Endothelial cell of umbilical vein (primary cell): ENCODE results near the gene BSDC1. TPM values are rescaled to one million over a fixed set of nuclear protein-coding genes. Genes with fewer than 3 reads are reported as not detected.

ENCODE experiments used
- BruUV-seq: library from RNA; stranded (reverse); fragments of 400-500 nt; replicated peaks from 2 replicates; lab custom pipeline; 2021; lab: Mats Ljungman, UMichigan
- CTCF ChIA-PET: fragments of 300-600, 350-600 bp; sonication (Branson Sonifier 250); formaldehyde crosslinking; loops from one replicate; lab custom pipeline; 2021; ENCODE audit warnings: antibody characterized with exemption, inconsistent platforms; lab: Charles Lee
- POLR2A ChIA-PET: fragments of 300-600, 350-600 bp; sonication (Branson Sonifier 250); formaldehyde crosslinking; loops from one replicate; lab custom pipeline; 2021; ENCODE audit warnings: antibody characterized with exemption, inconsistent platforms; lab: Charles Lee
- DNase-seq: peaks from one replicate; pipeline ENCODE4 v3.0.0-alpha.2; 2011; ENCODE audit warnings: low read depth, low spot score
- FAIRE-seq: peaks from 2 replicates; lab custom pipeline; 2011; peaks lifted over from hg19 to GRCh38; lab: Jason Lieb, UNC
- H2AFZ ChIP-seq: 2 replicates; pipeline ENCODE4 v1.6.0; 2012; ENCODE audit warnings: low read depth, low read length, control low read depth, inconsistent platforms
- H3K27ac ChIP-seq: 2 replicates; pipeline ENCODE4 v1.5.1; 2011; ENCODE audit warnings: low read depth, mild to moderate bottlenecking, control low read depth, low read length, moderate library complexity; ENCODE audit not compliant: insufficient read depth
- H3K27me3 ChIP-seq, 2 experiments: 2 replicates each; pipeline versions ENCODE4 v1.6.0 to v1.6.1; 2011; ENCODE audit warnings: low read length in 2 of 2, mixed read lengths in 1 of 2; ENCODE audit not compliant: control insufficient read depth in 2 of 2, insufficient read depth in 2 of 2
- H3K36me3 ChIP-seq, 2 experiments: 2 replicates in 1 of 2; 3 replicates in 1 of 2; pipeline ENCODE4 v1.5.1; 2011; ENCODE audit warnings: low read length in 2 of 2, mild to moderate bottlenecking in 1 of 2, moderate library complexity in 1 of 2; ENCODE audit not compliant: control insufficient read depth in 2 of 2, insufficient read depth in 2 of 2; ENCODE audit errors: extremely low read depth in 1 of 2
- H3K4me1 ChIP-seq: 3 replicates; pipeline ENCODE4 v1.5.1; 2011; ENCODE audit warnings: mild to moderate bottlenecking, low read length; ENCODE audit not compliant: control insufficient read depth, insufficient read depth; ENCODE audit errors: extremely low read depth
- H3K4me2 ChIP-seq: 2 replicates; pipeline ENCODE4 v1.6.1; 2011; ENCODE audit warnings: low read length, control low read depth, mixed read lengths; ENCODE audit not compliant: insufficient read depth
- H3K4me3 ChIP-seq, 3 experiments: fragments of 200-600 bp in 1 of 3; sonication (generic), shearing (Covaris generic) in 1 of 3; replicated peaks in 1 of 3; 2 replicates each; pipeline ENCODE4 v1.5.1; 2011 to 2016; ENCODE audit warnings: control low read depth in 3 of 3, low read length in 3 of 3, mild to moderate bottlenecking in 2 of 3, inconsistent platforms in 1 of 3, low read depth in 1 of 3, moderate library complexity in 1 of 3; ENCODE audit not compliant: insufficient read depth in 1 of 3
- H3K79me2 ChIP-seq: 2 replicates; pipeline ENCODE4 v1.6.0; 2012; ENCODE audit warnings: low read length, inconsistent platforms; ENCODE audit not compliant: control insufficient read depth, insufficient read depth
- H3K9ac ChIP-seq: replicated peaks from 2 replicates; pipeline ENCODE3; 2011; ENCODE audit warnings: low read length, control low read depth; ENCODE audit not compliant: insufficient read depth; ENCODE audit errors: extremely low read depth
- H3K9me1 ChIP-seq: replicated peaks from 3 replicates; pipeline ENCODE4 v1.6.0; 2011; ENCODE audit warnings: mild to moderate bottlenecking, low read length; ENCODE audit not compliant: control insufficient read depth, insufficient read depth; ENCODE audit errors: extremely low read depth
- H3K9me3 ChIP-seq: replicated peaks from 2 replicates; pipeline ENCODE4 v1.5.1; 2012; ENCODE audit warnings: low read length, inconsistent platforms; ENCODE audit not compliant: control insufficient read depth, insufficient read depth
- H4K20me1 ChIP-seq: replicated peaks from 2 replicates; pipeline ENCODE3; 2011; ENCODE audit warnings: mild to moderate bottlenecking, low read length; ENCODE audit not compliant: control insufficient read depth, insufficient read depth; ENCODE audit errors: extremely low read depth
- EZH2 ChIP-seq: IDR thresholded peaks from 2 replicates; pipeline ENCODE4 v1.6.1; 2012; ENCODE audit warnings: borderline replicate concordance, low read depth, mild to moderate bottlenecking, moderate library complexity, low read length, inconsistent platforms; ENCODE audit not compliant: severe bottlenecking
- FOS ChIP-seq: IDR thresholded peaks from 2 replicates; pipeline ENCODE4 v1.6.1; 2011; ENCODE audit warnings: mild to moderate bottlenecking, low read length, moderate library complexity, borderline replicate concordance; ENCODE audit not compliant: insufficient read depth
- GATA2 ChIP-seq: IDR thresholded peaks from 2 replicates; pipeline ENCODE4 v1.7.0; 2011; ENCODE audit warnings: low read depth, mild to moderate bottlenecking, moderate library complexity, mixed read lengths, low read length; ENCODE audit not compliant: insufficient read length, insufficient read depth
- JUN ChIP-seq: IDR thresholded peaks from 2 replicates; pipeline ENCODE4 v1.6.1; 2011; ENCODE audit warnings: borderline replicate concordance, low read depth; ENCODE audit not compliant: insufficient read length, insufficient read depth
- MYC ChIP-seq: IDR thresholded peaks from one replicate; pipeline ENCODE4 v1.6.1; 2011; ENCODE audit warnings: mild to moderate bottlenecking, low read depth, low read length
- POLR2A ChIP-seq: IDR thresholded peaks from 2 replicates; pipeline ENCODE4 v1.6.1; 2012; ENCODE audit warnings: low read depth, mild to moderate bottlenecking, control low read depth, low read length
- POLR2AphosphoS5 ChIP-seq: IDR thresholded peaks from 2 replicates; pipeline ENCODE4 v1.6.1; 2012; ENCODE audit warnings: low read depth, mild to moderate bottlenecking, control low read depth, low read length, moderate library complexity; ENCODE audit not compliant: insufficient read depth
- dilution Hi-C: fragments of 300-500 bp; cut with MboI; formaldehyde crosslinking; loops from one replicate; pipeline ENCODE4 v1.15.0; 2019; ENCODE audit warnings: low sequenced_read_pairs; ENCODE audit not compliant: extremely low pct_ligation_motif_present
- intact Hi-C: fragments of 100-400 bp; cut with micrococcal nuclease; formaldehyde crosslinking; loops from one replicate; pipeline ENCODE4 v1.10.0; 2022
- polyA plus RNA-seq, 4 experiments: library from polyadenylated mRNA; depleted of rRNA in 3 of 4; stranded (reverse) in 3 of 4; unstranded in 1 of 4; fragments of >200 nt; gene quantifications; 2 replicates each; pipeline versions ENCODE4 v1.2.1 to v1.2.3, GENCODE V29; 2011 to 2012; ENCODE audit warnings: missing spikeins in 1 of 4
- total RNA-seq: library from RNA; stranded (reverse); gene quantifications from 2 replicates; pipeline ENCODE4 v1.2.3, GENCODE V29; 2021
- TF ChIP-seq, protein P1 (sequence below): IDR thresholded peaks from 2 replicates; pipeline ENCODE4 v1.6.1; 2011; ENCODE audit not compliant: insufficient read depth, insufficient read length
- TF ChIP-seq, protein P2 (sequence below), 2 donors: IDR thresholded peaks; 1 replicate in 1 of 2; 2 replicates in 1 of 2; pipeline ENCODE4 v1.5.1; 2011; ENCODE audit warnings: low read length in 2 of 2, mild to moderate bottlenecking in 2 of 2, moderate library complexity in 2 of 2, control low read depth in 1 of 2, inconsistent platforms in 1 of 2, low read depth in 1 of 2; ENCODE audit not compliant: insufficient read depth in 1 of 2; ENCODE audit errors: extremely low read depth in 1 of 2

BSDC1 gene
- total and polyA plus RNA-seq, 2 donors (not counting 3 experiments of a cell fraction or from before 2014, with no cell fraction given): 44.3 to 64.6 TPM

DNA sequence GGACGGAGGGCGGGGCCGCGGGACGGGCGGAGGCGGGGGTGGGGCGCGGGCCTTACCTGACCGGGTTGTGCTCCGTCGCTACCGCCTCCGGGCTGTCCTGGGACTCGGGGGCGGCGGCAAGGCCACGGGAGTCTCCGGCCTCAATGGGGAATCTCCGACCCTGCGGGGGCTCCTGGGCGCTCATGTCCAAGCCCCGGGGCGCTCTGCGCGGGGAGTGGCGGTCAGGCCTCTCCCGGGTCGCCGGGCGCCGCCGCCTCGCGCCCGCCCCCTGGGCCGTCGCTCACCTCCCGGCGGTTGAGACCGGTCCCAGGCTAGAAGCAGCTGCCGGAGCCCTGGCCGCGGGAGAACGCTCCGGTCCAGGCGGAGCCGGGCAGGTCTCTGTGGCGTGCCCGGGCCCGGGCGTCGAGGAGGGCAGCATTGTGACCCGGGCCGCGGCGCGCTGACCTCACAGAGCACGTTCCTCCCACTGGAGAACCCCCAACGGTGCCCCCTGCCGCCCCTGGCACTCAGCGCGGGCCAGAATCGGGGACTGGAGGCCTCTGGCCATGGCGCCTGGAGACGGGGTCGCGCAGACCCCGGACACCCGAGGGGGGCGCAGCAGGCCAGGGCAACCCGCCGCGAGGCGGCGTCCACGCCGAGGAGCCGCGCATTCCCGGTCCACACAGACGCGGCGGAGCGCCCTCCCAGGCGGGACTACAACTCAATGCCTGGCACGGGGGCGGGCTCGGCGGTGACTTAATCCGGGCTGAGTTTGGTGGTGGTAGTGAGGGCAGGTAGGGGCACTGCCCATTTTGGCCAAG lies 32.4 kb downstream of the BSDC1 start:
- no TSS peak for BruUV-seq
- intact Hi-C loops (loop anchor here (1.0 to 5.0 kb wide), 2 partner anchors 27 to 145 kb away; no protein-coding TSS in a partner anchor), dilution Hi-C loops (no loop called here)
- Histone ChIP-seq H4K20me1 (no peaks in the 10 kb centered on the region), H3K9me3 (no peaks in the 10 kb centered on the region), H3K36me3 (peaks cover 0 to 22% of the 10 kb centered on the region in 2 experiments), H3K79me2 (no peaks in the 10 kb centered on the region), H3K4me3 (peak overlapping the region in 2 of 3 experiments; percentile 14 to 31), H3K9ac (no peak overlapping the region), H3K4me2 (peak overlapping the region; percentile 49), H3K27me3 (no peaks in the 10 kb centered on the region), H2AFZ (peak overlapping the region; percentile 17), H3K9me1 (no peaks in the 10 kb centered on the region), H3K27ac (no peak overlapping the region), H3K4me1 (peaks cover 7% of the 10 kb centered on the region)
- peak; percentile 41 for DNase-seq
- TF ChIP-seq MYC (no peak), FOS (no peak), EZH2 (no peak), JUN (no peak), GATA2 (no peak), POLR2AphosphoS5 (peak; percentile 54), POLR2A (peak; percentile 60)
- TF ChIP-seq, protein P1, sequence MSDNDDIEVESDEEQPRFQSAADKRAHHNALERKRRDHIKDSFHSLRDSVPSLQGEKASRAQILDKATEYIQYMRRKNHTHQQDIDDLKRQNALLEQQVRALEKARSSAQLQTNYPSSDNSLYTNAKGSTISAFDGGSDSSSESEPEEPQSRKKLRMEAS: no peak
- TF ChIP-seq, protein P2, sequence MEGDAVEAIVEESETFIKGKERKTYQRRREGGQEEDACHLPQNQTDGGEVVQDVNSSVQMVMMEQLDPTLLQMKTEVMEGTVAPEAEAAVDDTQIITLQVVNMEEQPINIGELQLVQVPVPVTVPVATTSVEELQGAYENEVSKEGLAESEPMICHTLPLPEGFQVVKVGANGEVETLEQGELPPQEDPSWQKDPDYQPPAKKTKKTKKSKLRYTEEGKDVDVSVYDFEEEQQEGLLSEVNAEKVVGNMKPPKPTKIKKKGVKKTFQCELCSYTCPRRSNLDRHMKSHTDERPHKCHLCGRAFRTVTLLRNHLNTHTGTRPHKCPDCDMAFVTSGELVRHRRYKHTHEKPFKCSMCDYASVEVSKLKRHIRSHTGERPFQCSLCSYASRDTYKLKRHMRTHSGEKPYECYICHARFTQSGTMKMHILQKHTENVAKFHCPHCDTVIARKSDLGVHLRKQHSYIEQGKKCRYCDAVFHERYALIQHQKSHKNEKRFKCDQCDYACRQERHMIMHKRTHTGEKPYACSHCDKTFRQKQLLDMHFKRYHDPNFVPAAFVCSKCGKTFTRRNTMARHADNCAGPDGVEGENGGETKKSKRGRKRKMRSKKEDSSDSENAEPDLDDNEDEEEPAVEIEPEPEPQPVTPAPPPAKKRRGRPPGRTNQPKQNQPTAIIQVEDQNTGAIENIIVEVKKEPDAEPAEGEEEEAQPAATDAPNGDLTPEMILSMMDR (IDR thresholded peaks at IDR 0.05; ENCODE audit: extremely low read depth in 1 of 2, insufficient read depth in 1 of 2, low read depth in 1 of 2, low read length in 2 of 2): peak; percentile 39 to 61
- POLR2A ChIA-PET: no interaction called here
- CTCF ChIA-PET: interaction anchor here (0.9 to 2.0 kb wide), 6 partner anchors 10 to 146 kb away, joined by 3 to 16 read pairs (median 4); partner anchors contain the start of gene MARCKSL1
- peak; percentile 71 for FAIRE-seq
